Measurements from ENCODE around the gene CEBPZOS.

Gene CEBPZOS

GRCh38 chr2:37231241-37232130 lies 35.2 kb downstream of the CEBPZOS start, which contains the start of the genes CEBPZ and NDUFAF7:
Gene CEBPZ, minus strand, starts transcription at chr2:37231596. Its CDS starts 29 bp downstream, at chr2:37231567.
Gene NDUFAF7, plus strand, starts transcription at chr2:37231658. Its CDS starts 48 bp downstream, at chr2:37231706.
- Histone ChIP-seq H3K18ac (ENCODE audit: low read length) (peak within 1 kb of the TSS; percentile 95), H3K9ac (ENCODE audit: low read depth, low read length, poor library complexity) (peak within 1 kb of the TSS; percentile 91), H2AFZ (ENCODE audit: low read length) (peak within 1 kb of the TSS; percentile 95), H3K4ac (ENCODE audit: low read length) (no peak within 1 kb of the TSS), H3K4me1 (ENCODE audit: control insufficient read depth in 2 of 2, insufficient read depth in 1 of 2, low read depth in 1 of 2, low read length in 2 of 2) (peaks cover 4 to 10% of the 10 kb centered on the region in 2 donors), H3K4me3 (ENCODE audit: low read length in 2 of 2) (peak within 1 kb of the TSS; percentile 92 to 95), H3K9me3 (replicated peaks in 1 of 2; ENCODE audit: control insufficient read depth in 2 of 2, insufficient read depth in 1 of 2, low read depth in 1 of 2, low read length in 2 of 2) (no peaks in the 10 kb centered on the region), H3K27ac (replicated peaks; ENCODE audit: low read length) (no peak within 1 kb of the TSS), H3K14ac (ENCODE audit: low read length) (peak within 1 kb of the TSS; percentile 66), H2BK5ac (ENCODE audit: low read length) (peak within 1 kb of the TSS; percentile 21), H3K79me1 (ENCODE audit: low read depth, low read length) (peaks cover 13% of the 10 kb centered on the region), H3K4me2 (ENCODE audit: insufficient read depth, low read length, poor library complexity, severe bottlenecking) (peak within 1 kb of the TSS; percentile 78), H3K36me3 (replicated peaks in 1 of 2; ENCODE audit: control insufficient read depth in 2 of 2, insufficient read depth in 2 of 2, low read length in 2 of 2) (peaks cover 9 to 44% of the 10 kb centered on the region in 2 donors), H2BK15ac (ENCODE audit: low read length) (no peak within 1 kb of the TSS), H4K8ac (ENCODE audit: low read depth, low read length) (peak within 1 kb of the TSS; percentile 1), H2AK5ac (ENCODE audit: low read depth, low read length) (peak within 1 kb of the TSS; percentile 61), H4K91ac (ENCODE audit: low read depth, low read length, poor library complexity) (no peak within 1 kb of the TSS), H3K27me3 (ENCODE audit: control insufficient read depth in 3 of 3, insufficient read depth in 3 of 3, low read depth in 1 of 3, low read length in 3 of 3) (no peaks in the 10 kb centered on the region), H2BK12ac (ENCODE audit: low read length) (no peak within 1 kb of the TSS), H3K23ac (ENCODE audit: low read depth, low read length, poor library complexity) (peak within 1 kb of the TSS; percentile 93), H2BK120ac (ENCODE audit: low read depth, low read length) (peak within 1 kb of the TSS; percentile 16)
- no CpG with 5 or more reads among the region's 73 CpGs for WGBS, 2 donors (ENCODE audit: extremely low coverage in 2 of 2, insufficient read length in 2 of 2, insufficient replicate concordance in 1 of 2)
- DNase-seq (ENCODE audit: low spot score), result peak; percentile 74

- H2BK120ac ChIP-seq (ENCODE audit: low read depth, low read length), result no peak overlapping the region
- no peak overlapping the region for H3K27ac ChIP-seq (replicated peaks; ENCODE audit: low read length)
- no peak overlapping the region for H4K91ac ChIP-seq (ENCODE audit: low read depth, low read length, poor library complexity)
- peak overlapping the region; percentile 92 to 95 for H3K4me3 ChIP-seq (ENCODE audit: low read length in 2 of 2)
- no peak overlapping the region for H2BK12ac ChIP-seq (ENCODE audit: low read length)
- H3K4me1 ChIP-seq (ENCODE audit: control insufficient read depth in 2 of 2, insufficient read depth in 1 of 2, low read depth in 1 of 2, low read length in 2 of 2), result peaks cover 4 to 7% of the 10 kb centered on the region in 2 donors
- H2AFZ ChIP-seq (ENCODE audit: low read length), result peak overlapping the region; percentile 95
- H3K9ac ChIP-seq (ENCODE audit: low read depth, low read length, poor library complexity), result peak overlapping the region; percentile 81
- H3K18ac ChIP-seq (ENCODE audit: low read length), result no peak overlapping the region
- no peak overlapping the region for H3K4ac ChIP-seq (ENCODE audit: low read length)
- H3K79me1 ChIP-seq (ENCODE audit: low read depth, low read length), result peaks cover 13% of the 10 kb centered on the region
- H3K27me3 ChIP-seq (ENCODE audit: control insufficient read depth in 3 of 3, insufficient read depth in 3 of 3, low read depth in 1 of 3, low read length in 3 of 3), result no peaks in the 10 kb centered on the region
- DNase-seq (ENCODE audit: low spot score), result no peak
- H3K23ac ChIP-seq (ENCODE audit: low read depth, low read length, poor library complexity), result no peak overlapping the region
- no peak overlapping the region for H2BK15ac ChIP-seq (ENCODE audit: low read length)
- H3K14ac ChIP-seq (ENCODE audit: low read length), result no peak overlapping the region
- no peaks in the 10 kb centered on the region for H3K9me3 ChIP-seq (replicated peaks in 1 of 2; ENCODE audit: control insufficient read depth in 2 of 2, insufficient read depth in 1 of 2, low read depth in 1 of 2, low read length in 2 of 2)
- H2AK5ac ChIP-seq (ENCODE audit: low read depth, low read length), result no peak overlapping the region
- H3K36me3 ChIP-seq (replicated peaks in 1 of 2; ENCODE audit: control insufficient read depth in 2 of 2, insufficient read depth in 2 of 2, low read length in 2 of 2), result peaks cover 7 to 43% of the 10 kb centered on the region in 2 donors
- peak overlapping the region; percentile 78 for H3K4me2 ChIP-seq (ENCODE audit: insufficient read depth, low read length, poor library complexity, severe bottlenecking)
- WGBS, 2 donors (ENCODE audit: extremely low coverage in 2 of 2, insufficient read length in 2 of 2, insufficient replicate concordance in 1 of 2), result no CpG with 5 or more reads among the region's 18 CpGs
- H2BK5ac ChIP-seq (ENCODE audit: low read length), result peak overlapping the region; percentile 21
- H4K8ac ChIP-seq (ENCODE audit: low read depth, low read length), result no peak overlapping the region
These were observed 36.0 kb downstream of the CEBPZOS start for GRCh38 chr2:37232131-37232933.

- Histone ChIP-seq H3K18ac (ENCODE audit: low read length) (no peak overlapping the region), H4K91ac (ENCODE audit: low read depth, low read length, poor library complexity) (no peak overlapping the region), H3K4me2 (ENCODE audit: insufficient read depth, low read length, poor library complexity, severe bottlenecking) (no peak overlapping the region), H3K79me1 (ENCODE audit: low read depth, low read length) (no peaks in the 10 kb centered on the region), H3K4ac (ENCODE audit: low read length) (no peak overlapping the region), H2AK5ac (ENCODE audit: low read depth, low read length) (no peak overlapping the region), H2BK5ac (ENCODE audit: low read length) (no peak overlapping the region), H2BK120ac (ENCODE audit: low read depth, low read length) (no peak overlapping the region), H2AFZ (ENCODE audit: low read length) (no peak overlapping the region), H3K27ac (replicated peaks; ENCODE audit: low read length) (no peak overlapping the region), H4K8ac (ENCODE audit: low read depth, low read length) (no peak overlapping the region), H3K36me3 (replicated peaks in 1 of 2; ENCODE audit: control insufficient read depth in 2 of 2, insufficient read depth in 2 of 2, low read length in 2 of 2) (peaks cover 11 to 98% of the 10 kb centered on the region in 2 donors), H3K4me3 (ENCODE audit: low read length in 2 of 2) (no peak overlapping the region), H3K14ac (ENCODE audit: low read length) (no peak overlapping the region), H3K23ac (ENCODE audit: low read depth, low read length, poor library complexity) (no peak overlapping the region), H3K4me1 (ENCODE audit: control insufficient read depth in 2 of 2, insufficient read depth in 1 of 2, low read depth in 1 of 2, low read length in 2 of 2) (no peaks in the 10 kb centered on the region), H3K9me3 (replicated peaks in 1 of 2; ENCODE audit: control insufficient read depth in 2 of 2, insufficient read depth in 1 of 2, low read depth in 1 of 2, low read length in 2 of 2) (peaks cover 0 to 15% of the 10 kb centered on the region in 2 donors), H3K27me3 (ENCODE audit: control insufficient read depth in 3 of 3, insufficient read depth in 3 of 3, low read depth in 1 of 3, low read length in 3 of 3) (no peaks in the 10 kb centered on the region), H2BK15ac (ENCODE audit: low read length) (no peak overlapping the region), H3K9ac (ENCODE audit: low read depth, low read length, poor library complexity) (no peak overlapping the region), H2BK12ac (ENCODE audit: low read length) (no peak overlapping the region)
- no CpG with 5 or more reads among the region's 4 CpGs for WGBS, 2 donors (ENCODE audit: extremely low coverage in 2 of 2, insufficient read length in 2 of 2, insufficient replicate concordance in 1 of 2)
- no peak for DNase-seq (ENCODE audit: low spot score)
These were observed 47.1 kb downstream of the CEBPZOS start for GRCh38 chr2:37243435-37243834.

All from neuronal stem cell (in vitro differentiated cells).